Osteocyte (in vitro differentiated cells): Measurements from ENCODE around the gene SDHAF2. TPM values are rescaled to one million over a fixed set of nuclear protein-coding genes. Genes with fewer than 3 reads are reported as not detected.

Experiments
- DNase-seq: peaks from one replicate; pipeline ENCODE4 v3.0.0; 2021; ENCODE audit warnings: mixed read lengths; ENCODE audit not compliant: unreplicated experiment; ENCODE audit errors: extremely low spot score
- H3K27ac Mint-ChIP-seq: one replicate; pipeline ENCODE4 v1.8.0; 2021; ENCODE audit warnings: mild to moderate bottlenecking, mixed read lengths; ENCODE audit not compliant: unreplicated experiment
- H3K27me3 Mint-ChIP-seq: one replicate; pipeline ENCODE4 v1.8.0; 2021; ENCODE audit warnings: mixed read lengths; ENCODE audit not compliant: unreplicated experiment
- H3K36me3 Mint-ChIP-seq: one replicate; pipeline ENCODE4 v1.8.0; 2021; ENCODE audit warnings: mixed read lengths; ENCODE audit not compliant: unreplicated experiment
- H3K4me1 Mint-ChIP-seq: one replicate; pipeline ENCODE4 v1.8.0; 2021; ENCODE audit warnings: mixed read lengths; ENCODE audit not compliant: unreplicated experiment
- H3K4me3 Mint-ChIP-seq: one replicate; pipeline ENCODE4 v1.8.0; 2021; ENCODE audit warnings: mild to moderate bottlenecking, moderate library complexity, mixed read lengths; ENCODE audit not compliant: unreplicated experiment
- H3K9me3 Mint-ChIP-seq: one replicate; pipeline ENCODE4 v1.8.0; 2021; ENCODE audit warnings: mixed read lengths; ENCODE audit not compliant: unreplicated experiment
- total RNA-seq: library from RNA; stranded (reverse); gene quantifications from 2 replicates; pipeline ENCODE4 v1.2.1, GENCODE V29; 2021
- TF ChIP-seq, protein P1 (sequence below): fragments of 200-600 bp; sonication (generic); IDR thresholded peaks from 2 replicates; pipeline ENCODE4 v1.5.0; 2021; ENCODE audit warnings: antibody characterized with exemption, mild to moderate bottlenecking, moderate library complexity

The SDHAF2 gene
- total RNA-seq, 1 donor from 2014 or later: 35.7 TPM

GRCh38 chr11:61392981-61393595, 36.8 kb upstream of the SDHAF2 start:
- Mint-ChIP-seq H3K27ac (peak overlapping the region; percentile 94), H3K36me3 (peaks cover 14% of the 10 kb centered on the region), H3K4me1 (peaks cover 15% of the 10 kb centered on the region), H3K4me3 (peak overlapping the region; percentile 82), H3K9me3 (peaks cover 4% of the 10 kb centered on the region), H3K27me3 (no peaks in the 10 kb centered on the region)
- TF ChIP-seq, protein P1, sequence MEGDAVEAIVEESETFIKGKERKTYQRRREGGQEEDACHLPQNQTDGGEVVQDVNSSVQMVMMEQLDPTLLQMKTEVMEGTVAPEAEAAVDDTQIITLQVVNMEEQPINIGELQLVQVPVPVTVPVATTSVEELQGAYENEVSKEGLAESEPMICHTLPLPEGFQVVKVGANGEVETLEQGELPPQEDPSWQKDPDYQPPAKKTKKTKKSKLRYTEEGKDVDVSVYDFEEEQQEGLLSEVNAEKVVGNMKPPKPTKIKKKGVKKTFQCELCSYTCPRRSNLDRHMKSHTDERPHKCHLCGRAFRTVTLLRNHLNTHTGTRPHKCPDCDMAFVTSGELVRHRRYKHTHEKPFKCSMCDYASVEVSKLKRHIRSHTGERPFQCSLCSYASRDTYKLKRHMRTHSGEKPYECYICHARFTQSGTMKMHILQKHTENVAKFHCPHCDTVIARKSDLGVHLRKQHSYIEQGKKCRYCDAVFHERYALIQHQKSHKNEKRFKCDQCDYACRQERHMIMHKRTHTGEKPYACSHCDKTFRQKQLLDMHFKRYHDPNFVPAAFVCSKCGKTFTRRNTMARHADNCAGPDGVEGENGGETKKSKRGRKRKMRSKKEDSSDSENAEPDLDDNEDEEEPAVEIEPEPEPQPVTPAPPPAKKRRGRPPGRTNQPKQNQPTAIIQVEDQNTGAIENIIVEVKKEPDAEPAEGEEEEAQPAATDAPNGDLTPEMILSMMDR: peak; percentile 36
- no peak for DNase-seq

DNA sequence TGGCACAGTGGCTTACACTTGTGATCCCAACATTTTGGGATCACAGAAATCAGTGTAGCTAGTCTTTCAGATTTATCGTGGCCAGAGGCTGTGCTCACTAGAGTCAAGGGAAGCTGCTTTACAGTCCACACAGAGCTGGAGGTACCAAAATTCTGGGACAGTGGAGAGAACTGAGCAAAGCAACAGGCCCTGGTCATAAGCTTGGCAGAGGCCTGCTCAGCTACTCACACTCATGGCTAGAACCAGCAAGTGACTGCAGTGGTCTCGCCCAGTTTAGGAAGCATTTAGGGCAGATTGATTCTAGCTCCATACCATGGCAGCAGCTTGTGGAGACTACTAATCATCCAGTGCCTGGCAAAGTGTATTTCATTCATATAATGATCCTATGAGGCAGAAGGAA, 28.8 kb upstream of the SDHAF2 start:
- TF ChIP-seq, protein P1: no peak
- Mint-ChIP-seq H3K27ac (peak overlapping the region; percentile 8), H3K27me3 (no peaks in the 10 kb centered on the region), H3K4me3 (no peak overlapping the region), H3K9me3 (no peaks in the 10 kb centered on the region), H3K36me3 (peaks cover 22% of the 10 kb centered on the region), H3K4me1 (no peaks in the 10 kb centered on the region)
- DNase-seq: no peak

DNA sequence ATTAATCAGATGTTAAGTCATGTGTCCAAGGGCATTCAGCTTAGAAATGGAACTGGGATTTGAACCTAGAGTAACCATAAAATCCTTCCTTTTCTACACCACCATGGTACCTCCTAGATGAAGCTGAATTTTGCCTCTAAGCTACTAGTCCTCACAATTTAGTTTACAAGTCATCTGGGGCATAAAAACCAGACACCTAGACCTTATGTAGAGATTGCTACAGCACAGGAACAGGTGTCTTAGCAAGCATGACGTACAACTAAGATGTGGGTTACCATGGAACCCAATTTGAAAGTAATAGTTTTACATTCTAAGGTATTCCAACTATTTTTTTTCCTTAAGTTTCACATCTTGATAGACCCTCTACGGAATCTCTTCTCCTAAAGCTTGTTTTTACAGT, 28.4 kb upstream of the SDHAF2 start:
- peak overlapping the region; percentile 52 for H3K27ac Mint-ChIP-seq
- no peaks in the 10 kb centered on the region for H3K4me1 Mint-ChIP-seq
- no peaks in the 10 kb centered on the region for H3K27me3 Mint-ChIP-seq
- TF ChIP-seq, protein P1: no peak
- H3K9me3 Mint-ChIP-seq: no peaks in the 10 kb centered on the region
- H3K4me3 Mint-ChIP-seq: no peak overlapping the region
- peaks cover 22% of the 10 kb centered on the region for H3K36me3 Mint-ChIP-seq
- no peak for DNase-seq

GRCh38 chr11:61403658-61404057, 26.3 kb upstream of the SDHAF2 start:
- H3K36me3 Mint-ChIP-seq: peaks cover 30% of the 10 kb centered on the region
- no peaks in the 10 kb centered on the region for H3K27me3 Mint-ChIP-seq
- TF ChIP-seq, protein P1: no peak
- no peaks in the 10 kb centered on the region for H3K4me1 Mint-ChIP-seq
- H3K27ac Mint-ChIP-seq: no peak overlapping the region
- H3K4me3 Mint-ChIP-seq: no peak overlapping the region
- H3K9me3 Mint-ChIP-seq: no peaks in the 10 kb centered on the region
- no peak for DNase-seq

DNA sequence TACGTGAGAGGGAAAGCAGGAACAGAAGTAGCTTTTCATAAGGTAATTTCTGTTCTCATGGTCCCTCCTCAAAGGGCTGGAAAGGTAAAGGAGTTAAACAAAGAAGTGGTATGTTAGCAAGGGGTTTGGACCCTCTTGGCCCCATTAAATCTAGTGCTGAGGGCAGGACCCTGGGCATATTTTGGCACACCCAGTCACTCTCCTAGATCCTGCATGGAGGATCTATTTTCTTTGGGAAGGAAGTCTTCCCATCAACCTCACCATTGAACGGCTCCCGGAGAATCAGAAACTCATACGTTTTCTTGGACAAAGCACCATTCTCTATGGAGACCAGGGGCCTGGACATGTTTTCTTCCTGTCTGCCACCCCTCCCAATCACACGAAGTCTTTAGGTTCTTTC, 25.8 kb upstream of the SDHAF2 start:
- no peaks in the 10 kb centered on the region for H3K4me1 Mint-ChIP-seq
- H3K27ac Mint-ChIP-seq: no peak overlapping the region
- DNase-seq: no peak
- H3K4me3 Mint-ChIP-seq: no peak overlapping the region
- H3K36me3 Mint-ChIP-seq: peaks cover 31% of the 10 kb centered on the region
- H3K9me3 Mint-ChIP-seq: no peaks in the 10 kb centered on the region
- TF ChIP-seq, protein P1: no peak
- H3K27me3 Mint-ChIP-seq: no peaks in the 10 kb centered on the region
